Forelimb muscle (tissue), 1 donor: ENCODE data around the gene PDZD7. TPM values are rescaled to one million over a fixed set of nuclear protein-coding genes. Genes with fewer than 3 reads are reported as not detected.

Source experiments
- DNase-seq: peaks from one replicate; pipeline ENCODE4 v3.0.0-alpha.2; 2013; ENCODE audit warnings: low read depth
- polyA plus RNA-seq: library from polyadenylated mRNA; unstranded; fragments of 120-200 nt; gene quantifications from one replicate; pipeline ENCODE4 v1.2.1, GENCODE V29; 2013; ENCODE audit not compliant: insufficient read length

PDZD7 gene
- polyA plus RNA-seq, 1 donor: 1.6 TPM

DNA sequence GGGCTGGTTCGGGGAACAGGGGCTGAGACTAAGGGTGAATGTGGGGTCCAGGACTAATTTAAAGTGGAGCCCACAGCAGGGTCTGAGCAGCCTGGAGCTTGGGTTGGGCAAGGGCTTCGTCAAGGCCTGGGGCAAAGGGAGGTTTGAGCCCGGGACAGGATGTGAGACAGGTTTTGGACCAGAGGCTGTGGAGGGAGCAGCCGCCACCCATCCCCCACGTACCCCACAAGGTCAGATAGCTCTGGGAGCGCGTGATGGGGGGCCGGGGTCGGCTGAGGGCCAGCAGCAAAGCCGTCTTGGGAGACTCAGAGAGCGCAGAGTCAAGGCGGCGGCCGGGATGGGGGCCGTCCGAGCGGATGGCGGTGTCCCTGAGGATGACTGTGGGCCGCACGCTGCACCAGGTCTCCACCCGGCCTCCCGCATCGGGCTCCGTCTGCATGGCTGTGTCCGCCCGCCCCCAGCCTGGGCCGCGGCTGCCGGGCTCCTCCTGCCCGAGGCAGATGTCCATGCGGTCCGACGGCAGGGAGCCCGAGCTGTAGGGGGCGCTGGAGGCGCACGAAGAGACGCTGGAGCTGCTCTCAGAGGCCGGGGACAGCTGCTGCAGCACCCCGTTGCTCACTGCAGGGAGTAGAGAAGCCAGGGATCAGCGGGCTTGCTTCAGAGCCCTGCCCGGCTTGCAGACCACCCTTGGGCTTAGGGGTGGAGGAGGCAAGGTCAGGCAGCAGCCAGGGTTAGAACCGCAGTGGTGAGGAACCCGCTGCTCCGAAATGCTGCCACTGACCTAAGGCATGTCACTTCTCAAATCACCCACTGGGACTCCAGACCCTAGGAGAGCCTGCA lies 12.1 kb downstream of the PDZD7 start:
- no peak for DNase-seq

DNA sequence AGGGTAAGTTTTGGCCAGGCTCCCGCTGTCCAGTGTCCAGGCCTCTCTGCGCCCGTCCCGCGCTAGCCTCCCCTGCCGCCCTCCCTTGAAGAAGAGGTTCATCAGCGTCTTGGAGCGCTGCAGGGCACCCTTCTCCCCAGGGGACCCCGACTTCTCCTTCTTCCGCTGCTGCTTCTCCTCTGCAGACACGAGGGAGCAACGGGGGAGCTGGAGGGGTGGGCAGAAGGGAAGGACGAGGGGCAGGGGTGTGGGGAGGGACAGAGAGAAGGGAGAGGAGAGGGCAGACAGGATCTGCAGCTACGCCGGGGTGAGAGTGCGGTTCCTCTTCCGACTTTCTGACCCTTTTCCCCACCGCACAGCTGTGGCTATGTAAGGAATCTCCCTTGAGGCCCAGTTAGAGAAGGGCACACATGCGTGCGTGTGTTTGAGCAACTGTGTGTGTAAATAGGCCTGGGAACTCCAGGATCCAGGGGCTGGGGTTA lies 12.8 kb downstream of the PDZD7 start:
- DNase-seq: no peak

DNA sequence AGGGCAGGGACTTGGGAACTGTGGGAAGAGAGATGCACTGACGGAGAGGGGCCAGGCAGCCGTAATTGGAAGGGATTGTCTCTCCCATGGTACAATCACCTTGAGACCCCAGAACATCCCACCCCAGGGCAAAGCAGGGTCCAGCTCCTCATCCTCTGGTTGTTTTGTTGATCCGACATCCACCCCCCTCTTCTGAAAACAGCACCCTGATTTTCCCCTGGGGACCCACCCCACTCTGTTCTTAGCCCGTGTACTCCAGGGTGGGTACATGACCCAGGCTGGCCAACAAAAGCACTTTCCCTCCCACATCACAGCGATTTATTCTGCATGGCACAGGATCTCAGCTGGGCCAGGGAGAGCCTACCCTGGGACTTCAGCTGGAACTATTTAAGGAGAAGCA lies 14.1 kb downstream of the PDZD7 start:
- no peak for DNase-seq

DNA sequence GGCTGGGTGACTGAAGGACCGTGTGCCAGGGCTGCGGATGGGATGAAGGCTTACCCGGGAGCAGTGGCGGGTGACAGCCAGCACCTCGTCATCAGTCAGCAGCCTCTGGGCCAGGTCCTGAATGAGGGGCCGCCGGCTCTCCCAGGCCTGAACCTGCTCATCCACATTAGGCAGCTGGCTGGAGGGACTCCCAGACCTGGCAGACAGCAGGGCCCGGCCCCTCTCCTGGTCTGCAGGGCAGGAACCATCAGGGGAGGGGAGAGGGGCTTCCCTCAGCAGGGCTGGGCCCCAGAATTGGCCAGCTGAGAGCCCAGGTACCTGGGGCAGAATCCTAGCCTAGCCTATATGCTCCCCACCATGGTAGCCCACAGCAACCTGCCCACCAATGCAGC lies 15.4 kb downstream of the PDZD7 start:
- DNase-seq: no peak

DNA sequence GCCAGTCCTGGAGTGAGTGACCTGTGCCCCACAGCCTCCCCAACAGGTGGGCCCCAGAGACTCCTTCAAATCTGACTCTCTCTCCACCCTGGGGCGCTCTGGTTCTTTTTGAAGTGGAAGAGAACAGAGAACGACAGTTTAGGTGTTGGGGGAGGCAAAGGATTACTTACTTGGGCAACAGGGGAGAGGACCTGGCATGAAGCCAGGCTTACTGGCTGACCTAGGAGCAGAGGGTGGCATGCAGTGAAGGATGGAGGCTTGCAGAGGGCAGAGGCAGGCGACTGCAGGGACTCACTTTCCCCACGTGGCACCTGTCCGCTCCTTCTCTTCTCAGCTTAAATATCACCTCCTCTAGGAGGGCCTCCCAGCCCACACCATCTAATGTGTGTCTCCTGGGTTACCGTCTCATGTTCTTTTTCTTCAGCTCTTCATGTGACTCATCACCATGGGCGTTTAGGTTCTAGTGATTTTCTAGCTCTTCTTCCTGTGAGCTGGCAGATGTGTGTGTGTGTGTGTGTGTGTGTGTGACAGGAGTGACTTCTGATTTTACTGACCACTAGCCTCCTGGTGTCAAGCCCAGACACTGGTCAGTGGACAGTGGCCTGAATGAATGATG lies 15.9 kb downstream of the PDZD7 start:
- no peak for DNase-seq

DNA sequence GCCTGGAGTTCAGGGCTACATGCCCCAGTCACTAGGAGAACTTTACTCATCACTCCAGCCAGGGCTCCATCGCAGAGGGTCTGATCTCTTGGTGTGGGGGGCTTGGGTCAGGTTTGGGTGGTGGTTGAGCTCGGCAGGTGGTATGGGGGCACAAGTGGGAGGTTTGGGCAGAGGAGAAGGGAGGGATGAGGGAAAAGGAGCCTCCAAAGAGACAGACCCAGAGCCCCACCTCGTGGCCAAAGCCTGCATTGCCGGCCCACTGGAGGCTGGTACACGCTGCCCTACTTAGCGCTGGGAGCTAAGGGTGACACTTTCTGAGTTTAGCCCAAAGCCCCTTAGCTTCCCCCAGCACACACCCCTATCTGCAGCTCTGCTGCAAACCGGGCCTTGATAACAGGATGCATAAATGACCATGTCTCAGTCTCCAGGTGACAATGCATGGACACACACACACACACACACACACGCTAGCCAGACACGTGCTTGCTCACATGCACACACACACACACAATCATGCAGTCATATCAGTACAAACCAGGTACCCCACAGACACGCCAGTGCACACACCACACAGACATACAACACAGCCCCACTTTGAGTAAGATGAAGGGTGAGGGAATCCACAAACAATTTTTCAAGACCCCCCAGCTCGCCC lies 16.6 kb downstream of the PDZD7 start:
- no peak for DNase-seq

DNA sequence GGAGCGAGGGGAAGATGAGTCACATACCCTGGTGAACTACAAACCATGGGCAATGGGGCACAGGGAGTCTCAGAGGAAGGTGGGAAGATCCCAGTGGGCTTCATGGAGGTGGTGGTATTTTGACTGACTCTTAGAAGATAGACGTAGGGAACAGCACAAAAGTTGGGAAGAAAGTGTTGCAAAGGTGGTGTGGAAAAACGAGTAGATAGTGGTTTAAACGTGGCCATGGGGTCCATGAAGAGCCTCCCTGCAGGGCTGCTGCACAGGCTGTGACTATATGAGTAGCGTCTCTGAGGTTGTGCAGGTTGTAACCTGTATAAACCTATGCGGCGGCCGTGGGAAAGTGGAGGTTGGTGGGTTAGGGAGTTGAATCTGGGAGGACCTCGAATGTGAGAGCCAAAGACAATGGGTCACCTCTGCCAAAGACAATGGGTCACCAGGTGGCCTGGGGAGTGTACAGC lies 17.5 kb downstream of the PDZD7 start:
- DNase-seq: no peak

DNA sequence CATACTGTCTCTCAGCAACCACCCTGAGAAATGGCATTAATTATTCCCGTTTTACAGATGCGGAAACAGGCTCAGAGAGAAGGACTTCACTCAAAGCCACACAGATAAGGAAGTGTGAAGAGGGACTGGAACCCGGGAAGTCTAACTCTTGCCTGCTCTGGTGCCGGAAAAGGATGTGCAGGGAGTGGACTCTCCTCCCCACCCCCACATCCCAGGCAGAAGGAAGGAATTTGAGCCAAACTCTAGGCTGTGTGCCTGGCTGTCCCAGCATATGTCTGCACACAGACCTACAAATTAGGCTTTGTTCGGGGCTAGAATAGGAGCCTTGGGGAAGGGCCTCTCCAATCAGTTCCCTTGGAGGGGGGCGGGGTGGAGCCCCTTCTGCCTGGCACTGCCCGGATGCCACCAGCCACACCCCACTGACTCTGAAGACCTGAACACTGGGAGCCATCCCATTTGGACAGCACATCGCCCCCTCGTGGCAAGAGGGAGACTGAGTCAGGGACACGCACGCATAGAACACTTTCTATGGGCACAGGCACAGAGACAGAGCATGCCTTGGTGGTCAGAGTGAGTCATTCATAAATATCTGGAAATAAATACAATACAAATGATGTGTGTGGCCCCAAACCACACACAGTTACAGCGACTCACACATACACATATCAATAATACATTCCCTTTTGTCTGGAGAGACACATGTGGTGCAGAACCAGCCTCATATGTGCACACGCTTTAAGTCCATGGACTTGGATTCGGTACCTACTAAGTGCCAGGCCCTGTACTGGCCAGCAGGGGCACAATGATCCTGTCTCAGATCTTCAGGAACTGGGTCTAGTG lies 18.2 kb downstream of the PDZD7 start:
- DNase-seq: no peak

DNA sequence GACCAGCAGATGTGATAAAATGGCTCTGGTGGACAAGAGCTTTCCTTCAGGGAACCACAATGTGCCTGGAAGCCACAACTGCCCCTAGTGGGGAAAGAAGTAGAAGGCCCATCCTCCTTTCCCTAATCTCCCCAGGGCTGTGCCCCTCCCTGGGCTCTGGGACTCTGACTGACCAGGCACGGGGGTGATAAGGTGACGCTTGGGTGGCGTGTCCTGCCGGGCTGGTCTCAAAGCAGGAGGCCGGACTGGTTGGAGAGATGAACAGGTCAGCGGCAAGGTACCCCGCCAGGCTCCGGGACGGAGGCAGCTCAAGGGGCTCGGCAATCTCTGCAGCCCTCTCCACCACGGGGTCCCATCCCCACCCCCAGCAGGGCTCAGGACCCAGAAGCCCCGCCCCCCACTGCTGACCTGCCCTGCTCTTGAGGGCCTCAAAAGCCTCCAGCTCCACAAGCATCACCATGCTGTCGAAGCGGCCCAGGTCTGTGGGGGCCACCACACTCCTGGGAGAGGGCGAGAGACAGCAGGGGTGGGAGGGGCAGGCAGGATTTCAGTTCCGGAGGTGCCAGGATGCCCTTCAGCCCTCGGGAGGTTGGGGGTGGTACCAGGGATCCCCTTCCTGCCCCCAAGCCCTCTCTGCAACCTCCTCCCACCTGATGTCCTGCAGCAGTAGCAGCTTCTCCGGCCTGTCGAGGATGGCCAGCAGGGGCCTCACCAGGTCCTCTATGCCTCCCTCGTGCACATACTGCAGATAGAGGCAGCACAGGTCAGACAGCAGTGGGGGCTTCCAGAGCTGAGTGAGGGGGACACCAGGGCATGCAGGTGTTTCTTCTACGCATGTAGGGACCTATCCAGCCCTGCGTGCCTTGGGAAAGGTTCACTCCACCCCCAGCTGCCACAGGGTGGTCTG lies 19.2 kb downstream of the PDZD7 start:
- no peak for DNase-seq

DNA sequence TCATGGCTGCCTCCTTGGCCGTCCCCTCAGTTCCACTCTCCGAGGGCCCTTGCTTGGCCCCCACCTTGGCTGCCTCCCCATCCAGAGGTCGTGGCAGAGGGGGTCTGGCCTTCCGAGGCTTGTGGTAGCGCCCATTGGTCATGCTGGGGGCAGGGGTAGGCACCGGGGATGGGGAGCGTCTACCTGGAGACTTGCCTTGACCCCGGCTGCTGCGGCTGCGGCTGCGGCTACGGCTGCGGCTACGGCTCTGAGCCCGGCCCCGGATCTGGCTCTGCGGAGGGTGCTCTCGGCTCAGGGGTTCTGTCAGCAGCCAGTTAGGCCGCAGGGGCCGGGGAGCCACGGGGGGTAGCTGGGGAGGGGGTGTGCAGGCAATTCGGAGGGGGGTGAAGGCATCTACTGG lies 20.6 kb downstream of the PDZD7 start:
- DNase-seq: no peak

DNA sequence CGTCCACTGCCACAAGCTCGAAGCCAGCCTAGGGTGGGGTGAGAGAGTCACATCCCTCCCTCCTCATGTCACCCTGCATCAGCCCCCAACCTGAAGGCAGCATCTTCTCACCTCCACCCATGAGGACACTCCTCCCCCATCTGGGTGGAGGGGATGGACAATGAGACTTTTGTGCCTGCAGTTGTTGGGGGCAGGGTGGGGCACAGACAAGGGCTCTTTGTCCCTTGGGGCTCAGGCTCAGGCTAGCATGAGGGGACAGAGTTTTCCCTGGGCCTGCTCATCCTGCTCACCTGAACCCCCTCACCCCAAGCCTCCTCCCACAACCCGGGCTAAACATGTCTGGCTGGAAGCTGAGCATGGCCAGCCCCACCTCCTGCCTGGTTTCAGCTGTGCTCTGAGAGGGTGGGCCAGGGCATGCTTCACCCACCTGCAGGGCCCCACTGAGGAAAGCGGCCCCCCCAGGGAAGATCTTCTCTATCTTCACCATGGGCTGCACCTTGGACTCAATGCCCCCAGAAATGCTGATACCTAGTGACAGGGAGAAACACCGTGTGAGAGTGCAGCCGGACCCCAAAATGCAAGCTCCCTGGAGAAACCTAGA lies 22.0 kb downstream of the PDZD7 start:
- no peak for DNase-seq

DNA sequence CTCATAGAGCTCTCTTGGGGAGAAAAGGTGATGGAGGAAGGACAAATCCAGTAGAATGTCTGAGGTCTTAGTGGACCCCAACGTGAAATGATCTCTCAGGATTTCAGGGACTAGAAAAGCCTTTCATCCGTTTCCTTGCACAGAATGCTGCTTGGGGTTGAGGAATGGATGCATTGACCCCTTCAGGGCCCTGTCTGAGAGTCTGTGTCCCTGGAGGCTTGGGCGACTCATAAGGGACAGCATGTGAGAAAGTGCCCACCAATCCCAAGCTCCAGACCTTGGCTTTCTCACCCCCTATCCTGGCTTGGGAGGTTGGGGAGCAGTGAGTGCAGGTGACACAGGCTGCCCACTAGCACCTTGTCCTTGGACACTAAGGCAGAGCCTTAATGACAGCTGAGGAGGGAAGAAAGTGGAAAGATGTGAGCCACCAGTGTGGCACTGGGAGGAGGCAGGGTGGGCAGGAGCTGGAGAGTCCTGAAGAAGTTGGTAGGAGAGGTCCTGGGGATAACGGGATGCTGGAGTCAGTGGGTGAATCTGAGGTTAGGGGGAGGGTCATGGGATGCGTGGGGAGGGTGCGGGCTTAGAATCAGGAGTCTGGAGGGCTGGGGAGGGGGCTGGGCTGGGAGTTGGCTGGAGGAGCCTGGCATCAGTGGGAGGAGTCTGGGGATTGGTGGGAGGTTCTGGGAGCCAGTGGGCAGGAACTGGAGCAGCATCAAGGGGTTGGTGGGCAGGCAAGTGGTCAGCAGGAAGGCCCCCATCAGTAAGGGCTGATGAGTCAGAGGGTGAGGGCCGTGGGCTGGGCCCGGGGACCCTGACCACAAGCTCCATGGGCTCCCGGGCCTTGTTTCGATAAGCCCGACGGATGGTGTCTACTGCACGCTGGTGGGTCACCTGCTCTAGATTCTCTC lies 22.8 kb downstream of the PDZD7 start:
- DNase-seq: no peak

DNA sequence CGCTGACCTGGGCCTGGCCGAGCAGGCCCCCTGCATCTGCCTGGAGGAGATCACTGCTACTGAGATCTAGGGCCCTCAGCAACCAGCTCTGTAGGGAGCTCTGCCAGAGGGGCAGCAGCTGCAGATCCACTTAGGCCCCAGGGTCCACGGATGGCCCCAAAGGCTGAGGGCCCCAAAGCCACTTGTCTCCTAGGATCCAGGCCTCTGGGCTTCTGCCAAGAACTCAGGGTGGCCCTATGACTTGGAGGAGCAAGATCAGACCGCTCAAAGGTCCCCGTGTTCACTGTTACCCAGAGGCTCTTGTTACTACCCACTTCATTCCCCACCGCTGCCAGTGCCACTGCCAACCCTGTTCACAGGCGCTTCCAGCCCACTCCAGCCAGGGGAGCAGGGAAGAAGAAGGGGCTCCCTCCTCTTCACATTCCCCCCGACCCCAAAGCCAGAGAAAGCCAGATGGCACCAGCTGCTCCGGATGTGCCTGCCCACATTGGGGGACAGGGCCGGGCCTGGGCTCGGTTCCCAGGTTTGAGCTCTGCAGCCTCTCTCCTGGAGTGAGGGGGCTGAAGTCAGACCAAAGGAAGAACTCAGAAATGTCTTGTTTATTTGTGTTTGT lies 23.7 kb downstream of the PDZD7 start:
- DNase-seq: no peak

DNA sequence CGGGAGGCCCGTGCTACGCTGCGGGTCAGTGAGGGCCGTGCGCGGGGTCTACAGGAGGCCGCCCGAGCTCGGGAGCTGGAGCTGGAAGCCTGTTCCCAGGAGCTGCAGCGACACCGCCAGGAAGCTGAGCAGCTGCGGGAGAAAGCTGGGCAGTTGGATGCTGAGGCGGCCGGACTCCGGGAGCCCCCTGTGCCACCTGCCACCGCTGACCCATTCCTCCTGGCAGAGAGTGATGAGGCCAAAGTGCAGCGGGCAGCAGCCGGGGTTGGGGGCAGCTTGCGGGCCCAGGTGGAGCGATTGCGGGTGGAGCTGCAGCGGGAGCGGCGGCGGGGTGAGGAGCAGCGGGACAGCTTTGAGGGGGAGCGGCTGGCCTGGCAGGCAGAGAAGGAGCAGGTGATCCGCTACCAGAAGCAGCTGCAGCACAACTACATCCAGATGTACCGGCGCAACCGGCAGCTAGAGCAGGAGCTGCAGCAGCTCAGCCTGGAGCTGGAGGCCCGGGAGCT lies 24.3 kb downstream of the PDZD7 start:
- DNase-seq: no peak

DNA sequence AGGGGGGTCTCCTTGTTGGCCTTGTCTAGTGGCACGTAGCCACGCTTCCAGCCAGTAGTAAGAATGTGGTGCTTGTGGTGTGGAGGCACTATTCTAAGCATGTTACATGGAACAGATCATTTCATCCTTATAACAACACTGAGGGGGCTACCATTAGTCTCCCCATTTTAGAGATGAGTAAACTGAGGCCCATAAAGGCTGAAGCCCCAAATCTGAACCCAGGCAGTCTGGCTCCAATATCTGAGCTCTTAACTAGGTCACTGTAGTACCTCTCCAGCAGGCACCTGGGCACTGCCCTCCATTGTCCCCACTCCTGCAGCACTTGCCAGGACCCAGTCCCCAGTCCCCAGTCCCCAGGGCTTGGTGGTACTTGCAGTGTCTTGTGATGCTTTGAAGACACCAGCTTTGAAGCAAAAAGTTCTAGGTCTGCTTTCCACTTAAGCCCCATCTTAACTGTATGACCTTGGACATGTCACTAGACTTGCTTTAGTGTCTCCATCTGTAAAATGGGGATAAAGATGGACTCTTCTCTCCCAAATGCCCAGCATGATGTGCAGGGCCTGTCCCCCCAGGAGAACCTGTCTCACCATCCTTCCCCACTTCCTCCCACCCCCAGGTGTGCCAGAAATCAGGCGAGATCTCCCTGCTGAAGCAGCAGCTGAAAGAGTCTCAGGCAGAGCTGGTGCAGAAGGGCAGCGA lies 24.9 kb downstream of the PDZD7 start:
- DNase-seq: no peak

DNA sequence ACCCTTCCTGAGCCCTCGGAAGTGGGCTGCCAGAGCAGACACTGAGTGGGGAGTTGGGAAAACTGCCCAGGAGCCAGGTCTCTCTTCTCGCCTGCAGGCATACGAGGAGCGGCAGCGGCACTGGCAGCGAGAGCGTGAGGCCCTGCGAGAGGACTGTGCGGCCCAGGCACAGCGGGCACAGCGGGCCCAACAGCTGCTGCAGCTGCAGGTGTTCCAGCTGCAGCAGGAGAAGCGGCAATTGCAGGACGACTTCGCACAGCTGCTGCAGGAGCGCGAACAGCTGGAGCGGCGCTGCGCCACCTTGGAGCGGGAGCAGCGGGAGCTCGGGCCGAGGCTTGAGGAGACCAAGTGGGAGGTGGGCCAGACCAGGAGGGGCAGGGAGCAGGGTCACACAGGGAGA lies 25.6 kb downstream of the PDZD7 start:
- no peak for DNase-seq

DNA sequence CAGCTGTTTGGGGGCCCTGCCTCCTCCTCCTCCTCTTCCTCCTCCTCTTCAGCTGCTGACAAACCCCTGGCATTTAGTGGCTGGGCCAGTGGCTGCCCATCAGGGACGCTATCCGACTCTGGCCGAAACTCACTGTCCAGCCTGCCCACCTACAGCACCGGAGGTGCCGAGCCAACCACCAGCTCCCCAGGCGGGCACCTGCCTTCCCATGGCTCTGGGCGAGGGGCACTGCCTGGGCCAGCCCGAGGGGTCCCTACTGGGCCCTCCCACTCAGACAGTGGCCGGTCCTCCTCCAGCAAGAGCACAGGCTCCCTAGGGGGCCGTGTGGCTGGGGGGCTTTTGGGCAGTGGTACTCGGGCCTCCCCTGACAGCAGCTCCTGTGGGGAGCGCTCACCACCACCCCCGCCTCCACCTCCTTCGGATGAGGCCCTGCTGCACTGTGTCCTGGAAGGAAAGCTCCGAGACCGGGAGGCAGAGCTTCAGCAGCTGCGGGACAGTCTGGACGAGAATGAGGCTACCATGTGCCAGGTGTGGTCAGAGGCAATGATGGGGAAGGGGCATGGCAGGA lies 27.2 kb downstream of the PDZD7 start:
- no peak for DNase-seq

DNA sequence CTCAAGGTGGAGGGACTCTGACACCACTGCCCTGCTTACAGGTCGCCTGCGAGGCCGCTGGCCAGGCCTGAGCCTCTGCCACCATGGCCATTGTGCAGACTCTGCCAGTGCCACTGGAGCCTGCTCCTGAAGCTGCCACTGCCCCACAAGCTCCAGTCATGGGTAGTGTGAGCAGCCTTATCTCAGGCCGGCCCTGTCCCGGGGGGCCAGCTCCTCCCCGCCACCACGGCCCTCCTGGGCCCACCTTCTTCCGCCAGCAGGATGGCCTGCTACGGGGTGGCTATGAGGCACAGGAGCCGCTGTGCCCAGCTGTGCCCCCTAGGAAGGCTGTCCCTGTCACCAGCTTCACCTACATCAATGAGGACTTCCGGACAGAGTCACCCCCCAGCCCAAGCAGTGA lies 28.5 kb downstream of the PDZD7 start:
- DNase-seq: no peak
